ENCODE measurements around the gene HTR3B.

Gene HTR3B

GRCh38 chr11:113949891-113950290 lies 45.3 kb downstream of the HTR3B start:
- 74% methylated on average over 4 of the region's 4 CpGs for WGBS

GRCh38 chr11:113951537-113951936 lies 46.9 kb downstream of the HTR3B start:
- no peaks in the 10 kb centered on the region for H3K27me3 ChIP-seq (ENCODE audit: insufficient read depth, low read length)
- peaks cover 28% of the 10 kb centered on the region; the same call in 1 of the 2 replicates for H3K4me1 ChIP-seq (ENCODE audit: insufficient read depth, low read length)
- H3K36me3 ChIP-seq (ENCODE audit: insufficient read depth, low read length), result no peaks in the 10 kb centered on the region
- H3K4me3 ChIP-seq (ENCODE audit: low read length), result no peak overlapping the region
- 69% methylated on average over 5 of the region's 5 CpGs for WGBS
- no peak overlapping the region for H3K9ac ChIP-seq (ENCODE audit: low read depth, low read length)
- no peaks in the 10 kb centered on the region for H3K9me3 ChIP-seq (ENCODE audit: insufficient read depth, low read depth, low read length)
- H3K27ac ChIP-seq (ENCODE audit: low read depth, low read length), result no peak overlapping the region

More at GRCh38 chr11:113949891-113950290, 45.3 kb downstream of the HTR3B start:
- Histone ChIP-seq H3K9me3 (ENCODE audit: insufficient read depth, low read depth, low read length) (no peaks in the 10 kb centered on the region), H3K4me1 (ENCODE audit: insufficient read depth, low read length) (peaks cover 28% of the 10 kb centered on the region; the same call in 1 of the 2 replicates), H3K4me3 (ENCODE audit: low read length) (no peak overlapping the region), H3K36me3 (ENCODE audit: insufficient read depth, low read length) (no peaks in the 10 kb centered on the region), H3K27me3 (ENCODE audit: insufficient read depth, low read length) (no peaks in the 10 kb centered on the region), H3K27ac (ENCODE audit: low read depth, low read length) (no peak overlapping the region), H3K9ac (ENCODE audit: low read depth, low read length) (no peak overlapping the region)

- no peak overlapping the region for H3K4me3 ChIP-seq (ENCODE audit: low read length)
- H3K27ac ChIP-seq (ENCODE audit: low read depth, low read length), result no peak overlapping the region
- no peaks in the 10 kb centered on the region for H3K36me3 ChIP-seq (ENCODE audit: insufficient read depth, low read length)
- WGBS, result 89% methylated on average over 10 of the region's 10 CpGs
- no peaks in the 10 kb centered on the region for H3K9me3 ChIP-seq (ENCODE audit: insufficient read depth, low read depth, low read length)
- H3K9ac ChIP-seq (ENCODE audit: low read depth, low read length), result no peak overlapping the region
- peaks cover 28% of the 10 kb centered on the region; the same call in 1 of the 2 replicates for H3K4me1 ChIP-seq (ENCODE audit: insufficient read depth, low read length)
- H3K27me3 ChIP-seq (ENCODE audit: insufficient read depth, low read length), result no peaks in the 10 kb centered on the region
Measured at GRCh38 chr11:113952070-113952469, 47.5 kb downstream of the HTR3B start.

- 92% methylated on average over 10 of the region's 10 CpGs for WGBS
- Histone ChIP-seq H3K27ac (ENCODE audit: low read depth, low read length) (no peak overlapping the region), H3K9ac (ENCODE audit: low read depth, low read length) (no peak overlapping the region), H3K4me3 (ENCODE audit: low read length) (no peak overlapping the region), H3K36me3 (ENCODE audit: insufficient read depth, low read length) (no peaks in the 10 kb centered on the region), H3K9me3 (ENCODE audit: insufficient read depth, low read depth, low read length) (no peaks in the 10 kb centered on the region), H3K4me1 (ENCODE audit: insufficient read depth, low read length) (peaks cover 28% of the 10 kb centered on the region; the same call in 1 of the 2 replicates), H3K27me3 (ENCODE audit: insufficient read depth, low read length) (no peaks in the 10 kb centered on the region)
Measured at GRCh38 chr11:113952588-113952987, 48.0 kb downstream of the HTR3B start.

GRCh38 chr11:113954235-113954634 lies 49.6 kb downstream of the HTR3B start:
- Histone ChIP-seq H3K27ac (ENCODE audit: low read depth, low read length) (no peak overlapping the region), H3K4me3 (ENCODE audit: low read length) (no peak overlapping the region), H3K9ac (ENCODE audit: low read depth, low read length) (no peak overlapping the region), H3K36me3 (ENCODE audit: insufficient read depth, low read length) (no peaks in the 10 kb centered on the region), H3K9me3 (ENCODE audit: insufficient read depth, low read depth, low read length) (no peaks in the 10 kb centered on the region), H3K4me1 (ENCODE audit: insufficient read depth, low read length) (peaks cover 37% of the 10 kb centered on the region), H3K27me3 (ENCODE audit: insufficient read depth, low read length) (no peaks in the 10 kb centered on the region)
- 51% methylated on average over 6 of the region's 6 CpGs for WGBS

GRCh38 chr11:113956986-113957385 lies 52.4 kb downstream of the HTR3B start:
- H3K27me3 ChIP-seq (ENCODE audit: insufficient read depth, low read length), result no peaks in the 10 kb centered on the region
- H3K4me1 ChIP-seq (ENCODE audit: insufficient read depth, low read length), result peaks cover 20% of the 10 kb centered on the region
- H3K4me3 ChIP-seq (ENCODE audit: low read length), result no peak overlapping the region
- no peaks in the 10 kb centered on the region for H3K36me3 ChIP-seq (ENCODE audit: insufficient read depth, low read length)
- no peak overlapping the region for H3K9ac ChIP-seq (ENCODE audit: low read depth, low read length)
- WGBS, result 78% methylated on average over 9 of the region's 9 CpGs
- no peaks in the 10 kb centered on the region for H3K9me3 ChIP-seq (ENCODE audit: insufficient read depth, low read depth, low read length)
- no peak overlapping the region for H3K27ac ChIP-seq (ENCODE audit: low read depth, low read length)

GRCh38 chr11:113960702-113961330 lies 56.2 kb downstream of the HTR3B start:
- WGBS, result 83% methylated on average over 9 of the region's 9 CpGs
- no peaks in the 10 kb centered on the region for H3K36me3 ChIP-seq (ENCODE audit: insufficient read depth, low read length)
- no peaks in the 10 kb centered on the region for H3K9me3 ChIP-seq (ENCODE audit: insufficient read depth, low read depth, low read length)
- H3K27me3 ChIP-seq (ENCODE audit: insufficient read depth, low read length), result no peaks in the 10 kb centered on the region
- no peak overlapping the region for H3K9ac ChIP-seq (ENCODE audit: low read depth, low read length)
- H3K27ac ChIP-seq (ENCODE audit: low read depth, low read length), result no peak overlapping the region
- no peak overlapping the region for H3K4me3 ChIP-seq (ENCODE audit: low read length)
- H3K4me1 ChIP-seq (ENCODE audit: insufficient read depth, low read length), result peaks cover 9% of the 10 kb centered on the region

- no peak overlapping the region for H3K27ac ChIP-seq (ENCODE audit: low read depth, low read length)
- no peak overlapping the region for H3K9ac ChIP-seq (ENCODE audit: low read depth, low read length)
- H3K4me1 ChIP-seq (ENCODE audit: insufficient read depth, low read length), result no peaks in the 10 kb centered on the region
- no peaks in the 10 kb centered on the region for H3K9me3 ChIP-seq (ENCODE audit: insufficient read depth, low read depth, low read length)
- no peaks in the 10 kb centered on the region for H3K36me3 ChIP-seq (ENCODE audit: insufficient read depth, low read length)
- WGBS, result 82% methylated on average over 1 of the region's 1 CpG
- H3K27me3 ChIP-seq (ENCODE audit: insufficient read depth, low read length), result no peaks in the 10 kb centered on the region
- H3K4me3 ChIP-seq (ENCODE audit: low read length), result no peak overlapping the region
Measured at GRCh38 chr11:113967361-113967760, 62.8 kb downstream of the HTR3B start.

GRCh38 chr11:113971506-113972195 lies 67.1 kb downstream of the HTR3B start:
- H3K27ac ChIP-seq (ENCODE audit: low read depth, low read length), result no peak overlapping the region
- H3K4me3 ChIP-seq (ENCODE audit: low read length), result no peak overlapping the region
- H3K9ac ChIP-seq (ENCODE audit: low read depth, low read length), result no peak overlapping the region
- WGBS, result 89% methylated on average over 15 of the region's 15 CpGs
- no peaks in the 10 kb centered on the region for H3K36me3 ChIP-seq (ENCODE audit: insufficient read depth, low read length)
- H3K27me3 ChIP-seq (ENCODE audit: insufficient read depth, low read length), result no peaks in the 10 kb centered on the region
- peaks cover 11% of the 10 kb centered on the region for H3K4me1 ChIP-seq (ENCODE audit: insufficient read depth, low read length)
- no peaks in the 10 kb centered on the region for H3K9me3 ChIP-seq (ENCODE audit: insufficient read depth, low read depth, low read length)

- Histone ChIP-seq H3K4me1 (ENCODE audit: insufficient read depth, low read length) (peaks cover 11% of the 10 kb centered on the region), H3K36me3 (ENCODE audit: insufficient read depth, low read length) (no peaks in the 10 kb centered on the region), H3K27ac (ENCODE audit: low read depth, low read length) (no peak within 1 kb of the TSS), H3K27me3 (ENCODE audit: insufficient read depth, low read length) (no peaks in the 10 kb centered on the region), H3K4me3 (ENCODE audit: low read length) (peak within 1 kb of the TSS; percentile 14; the same call in 1 of the 2 replicates), H3K9me3 (ENCODE audit: insufficient read depth, low read depth, low read length) (no peaks in the 10 kb centered on the region), H3K9ac (ENCODE audit: low read depth, low read length) (no peak within 1 kb of the TSS)
- 20% methylated on average over 12 of the region's 12 CpGs for WGBS
Measured at GRCh38 chr11:113974741-113975470, 70.3 kb downstream of the HTR3B start, which contains the start of gene HTR3A. Gene HTR3A (plus strand): TSS chr11:113975108. CDS start chr11:113975326, 218 bp downstream.

- Histone ChIP-seq H3K27me3 (ENCODE audit: insufficient read depth, low read length) (no peaks in the 10 kb centered on the region), H3K4me3 (ENCODE audit: low read length) (no peak overlapping the region), H3K27ac (ENCODE audit: low read depth, low read length) (no peak overlapping the region), H3K4me1 (ENCODE audit: insufficient read depth, low read length) (peaks cover 11% of the 10 kb centered on the region), H3K36me3 (ENCODE audit: insufficient read depth, low read length) (no peaks in the 10 kb centered on the region), H3K9me3 (ENCODE audit: insufficient read depth, low read depth, low read length) (no peaks in the 10 kb centered on the region), H3K9ac (ENCODE audit: low read depth, low read length) (no peak overlapping the region)
- 90% methylated on average over 3 of the region's 4 CpGs for WGBS
Measured at GRCh38 chr11:113977071-113977490, 72.5 kb downstream of the HTR3B start.

Data from HUES64 (cell line).